NCI-H526 (cell line): ENCODE measurements around the gene SOX21.

ENCODE experiments used
- DNase-seq, 2 experiments: peaks; one replicate each; lab custom pipeline; 2025; lab: John Stamatoyannopoulos, UW

The SOX21 gene

DNA sequence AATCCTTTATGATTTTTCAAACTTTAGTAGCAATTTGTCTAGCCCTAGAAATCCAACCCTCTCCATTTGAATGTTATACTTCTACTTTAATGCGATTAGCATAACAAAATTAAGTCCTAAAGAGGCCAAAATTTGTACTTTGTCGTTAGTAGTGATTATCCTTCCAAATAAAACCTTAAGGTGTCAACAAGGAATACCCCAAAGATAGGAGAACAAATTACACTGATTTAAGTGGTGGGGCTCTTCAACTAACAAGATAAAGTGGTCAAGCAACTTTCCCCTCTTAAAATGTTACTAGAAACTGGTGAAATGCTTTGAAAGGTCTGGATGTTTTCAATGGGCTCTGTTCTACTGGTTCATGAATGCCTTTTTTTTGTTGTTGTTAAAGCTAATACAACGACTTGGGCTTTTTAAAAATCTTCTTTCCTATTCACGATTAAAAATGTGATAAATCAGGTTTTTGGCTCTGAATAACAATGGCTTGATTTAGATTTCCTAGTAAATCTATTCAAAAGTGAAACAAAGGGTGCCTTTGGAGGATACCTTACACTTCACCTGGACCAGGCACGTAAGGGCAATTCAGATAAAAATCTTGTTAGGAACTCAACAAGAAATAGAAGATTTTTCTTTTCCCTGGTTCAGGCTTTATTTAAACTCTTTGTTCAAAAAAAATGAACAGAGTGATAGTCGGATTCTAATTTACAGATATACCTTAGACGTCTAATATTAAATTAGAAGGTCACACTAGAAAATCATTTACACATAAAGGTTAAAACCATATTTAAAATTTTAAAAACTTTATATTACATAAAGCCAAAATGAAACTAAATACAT lies 3.1 kb downstream of the SOX21 start:
- DNase-seq: no peak

DNA sequence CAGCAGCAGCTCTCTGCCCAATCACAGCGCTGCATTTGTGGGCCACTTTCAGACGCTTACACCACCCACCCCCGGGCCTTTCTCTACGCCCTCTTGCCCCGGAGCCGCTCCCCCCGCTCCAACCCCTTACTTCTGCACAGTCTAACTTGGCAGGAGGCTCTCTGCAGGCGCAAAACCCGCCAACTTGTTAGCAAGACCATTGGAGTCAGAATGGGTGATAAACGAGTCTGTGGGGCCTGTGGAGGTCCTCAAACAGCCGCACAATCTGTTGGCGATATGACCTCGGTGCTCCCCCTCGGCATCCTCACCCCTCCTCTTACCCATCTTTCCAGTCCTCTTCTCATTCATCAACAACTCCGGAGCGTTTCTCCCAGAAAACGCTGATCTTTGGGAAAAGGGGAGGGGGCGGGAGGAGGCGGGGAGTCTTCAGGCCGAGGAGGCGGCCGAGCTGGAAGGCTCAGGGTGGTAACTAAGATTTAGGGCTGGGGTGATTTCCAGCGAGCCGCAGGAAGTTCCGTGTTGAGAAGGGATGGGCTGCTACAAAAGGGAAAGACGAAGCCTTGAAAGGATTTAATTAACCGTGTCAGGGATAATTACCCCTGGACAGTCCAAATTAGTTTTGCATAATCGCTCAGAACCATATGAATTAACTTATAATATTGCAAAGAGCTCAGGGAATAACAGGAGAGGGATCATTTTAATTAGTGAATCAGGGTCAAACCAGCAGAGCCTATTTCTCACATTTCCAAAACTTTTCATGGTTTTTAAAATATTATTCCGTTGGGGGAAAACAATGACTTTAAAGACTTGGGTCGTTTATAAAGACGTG lies 4.1 kb downstream of the SOX21 start:
- peak in 1 of 2 experiments; percentile 50 for DNase-seq

- peak in 1 of 2 experiments; percentile 66 for DNase-seq
Observed at GRCh38 chr13:94707400-94708021, 4.8 kb downstream of the SOX21 start.

- no peak for DNase-seq
Observed at GRCh38 chr13:94706843-94707399, 5.4 kb downstream of the SOX21 start.

DNA sequence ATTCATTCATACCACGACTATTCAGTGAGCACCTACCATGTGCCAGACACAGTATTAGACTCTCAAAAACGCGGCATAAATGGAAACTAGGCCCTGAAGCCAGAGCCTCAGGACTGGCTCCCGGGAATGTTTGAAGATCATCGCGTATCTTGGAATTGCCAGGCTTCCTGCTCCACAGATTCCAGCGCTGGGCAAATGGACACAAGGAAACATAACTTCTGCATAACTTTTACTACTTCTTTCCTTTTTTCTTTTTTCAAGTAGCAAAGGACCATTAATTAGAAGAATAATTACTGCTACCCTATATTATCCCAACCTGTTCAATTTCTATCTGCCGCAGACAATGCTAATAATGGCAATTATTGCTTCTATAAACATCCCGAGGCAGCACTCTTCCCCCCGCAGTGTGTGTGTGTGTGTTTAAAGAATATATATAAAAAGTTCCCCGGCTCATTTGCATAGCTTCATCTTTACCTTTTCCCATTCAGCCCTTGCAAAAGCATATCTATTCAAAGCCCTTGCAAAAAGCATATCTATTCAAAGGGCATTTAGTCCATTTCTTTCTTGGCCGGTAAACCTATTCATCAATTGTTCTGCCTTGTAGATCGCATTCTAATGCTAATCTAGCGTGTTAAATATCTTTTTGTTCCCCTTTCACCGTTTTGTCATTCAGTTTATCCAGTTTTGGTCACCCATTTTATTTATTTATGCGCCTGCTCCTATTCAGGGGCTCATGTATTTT lies 6.1 kb downstream of the SOX21 start:
- DNase-seq: peak in 1 of 2 experiments; percentile 27

DNA sequence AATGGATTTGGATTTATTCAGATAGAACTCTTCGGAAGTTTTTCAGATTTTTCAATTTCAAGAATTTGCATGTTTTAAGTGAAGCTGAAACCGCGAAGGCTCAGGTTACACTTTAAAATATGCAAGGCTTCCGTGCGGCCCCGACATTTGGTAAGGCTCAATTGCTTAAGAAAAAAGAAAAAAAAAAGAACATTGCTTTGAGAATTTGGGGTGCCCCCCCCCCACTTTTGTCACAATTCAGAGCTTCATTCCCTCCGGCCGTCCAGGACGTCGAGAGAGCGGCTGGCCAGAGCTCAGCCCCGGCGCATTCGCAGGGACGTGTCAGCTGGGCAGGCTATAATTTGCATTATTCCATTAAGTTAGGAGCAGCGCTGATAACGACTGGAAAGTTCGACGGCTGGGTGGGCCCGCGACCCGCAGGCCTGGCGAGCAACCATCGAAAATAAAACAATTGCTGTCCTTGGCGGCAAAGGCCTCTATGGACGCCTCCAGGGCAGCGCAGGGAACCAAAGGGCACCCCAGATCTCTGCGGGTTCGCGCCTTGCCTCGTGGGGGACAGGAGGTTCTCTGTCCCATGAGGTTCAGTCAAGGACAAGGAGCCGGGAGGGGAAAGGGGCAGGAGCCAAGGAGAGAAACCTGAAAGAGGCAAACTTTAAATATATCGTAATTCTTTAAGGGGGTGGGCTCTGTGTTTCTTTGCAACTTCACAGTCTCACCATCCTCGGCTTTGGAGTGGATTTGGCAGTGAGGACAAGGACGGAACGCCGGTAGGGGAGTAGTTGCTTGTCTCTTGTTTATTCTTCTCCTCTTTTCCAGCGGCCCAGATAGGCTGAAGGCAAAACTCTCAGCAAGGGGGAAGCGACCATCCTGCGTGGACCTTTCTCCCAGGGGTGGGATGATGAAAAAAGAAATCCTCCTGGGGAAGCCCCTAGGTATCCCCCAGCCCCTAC lies 7.0 kb downstream of the SOX21 start:
- peak; percentile 50 to 85 for DNase-seq

DNA sequence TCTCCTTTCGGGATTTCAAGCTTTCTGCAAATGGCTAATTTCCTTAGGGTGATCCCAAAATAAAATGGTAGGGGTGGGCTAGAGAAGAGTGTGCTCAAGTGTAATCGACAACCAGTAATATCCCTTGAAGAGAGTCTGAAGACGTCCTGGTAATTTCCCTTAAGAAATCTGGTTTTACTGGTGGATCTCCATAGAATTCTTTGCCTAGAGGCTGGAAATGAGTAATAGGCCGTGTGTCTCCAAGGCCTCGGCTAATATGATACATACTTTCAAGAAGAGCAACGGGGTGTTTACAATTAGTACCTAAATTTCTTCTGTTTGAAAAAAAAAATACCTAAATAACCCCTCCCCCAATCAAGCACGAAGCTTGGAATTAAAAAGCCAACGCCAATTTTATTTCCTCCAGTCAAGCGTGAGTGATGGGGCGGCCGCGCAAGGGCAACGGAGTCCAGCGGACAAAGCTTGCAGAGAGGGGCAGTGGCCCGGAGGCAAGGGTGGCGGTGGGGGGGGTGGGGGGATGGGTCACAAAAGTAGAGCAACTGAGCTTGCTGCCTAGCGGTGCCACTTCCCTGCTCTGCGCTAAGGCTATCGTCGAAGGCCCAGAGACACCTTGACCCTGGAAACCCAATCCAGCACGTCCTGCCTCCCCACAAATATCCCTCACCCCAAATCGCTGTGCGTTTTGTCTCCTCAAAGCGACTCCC lies 7.8 kb downstream of the SOX21 start:
- DNase-seq: peak in 1 of 2 experiments; percentile 39

- DNase-seq: no peak
Observed at GRCh38 chr13:94703721-94704314, 8.5 kb downstream of the SOX21 start.

- no peak for DNase-seq
Observed at GRCh38 chr13:94703271-94703670, 9.1 kb downstream of the SOX21 start.

GRCh38 chr13:94702181-94703041 lies 9.9 kb downstream of the SOX21 start:
- DNase-seq: no peak

DNA sequence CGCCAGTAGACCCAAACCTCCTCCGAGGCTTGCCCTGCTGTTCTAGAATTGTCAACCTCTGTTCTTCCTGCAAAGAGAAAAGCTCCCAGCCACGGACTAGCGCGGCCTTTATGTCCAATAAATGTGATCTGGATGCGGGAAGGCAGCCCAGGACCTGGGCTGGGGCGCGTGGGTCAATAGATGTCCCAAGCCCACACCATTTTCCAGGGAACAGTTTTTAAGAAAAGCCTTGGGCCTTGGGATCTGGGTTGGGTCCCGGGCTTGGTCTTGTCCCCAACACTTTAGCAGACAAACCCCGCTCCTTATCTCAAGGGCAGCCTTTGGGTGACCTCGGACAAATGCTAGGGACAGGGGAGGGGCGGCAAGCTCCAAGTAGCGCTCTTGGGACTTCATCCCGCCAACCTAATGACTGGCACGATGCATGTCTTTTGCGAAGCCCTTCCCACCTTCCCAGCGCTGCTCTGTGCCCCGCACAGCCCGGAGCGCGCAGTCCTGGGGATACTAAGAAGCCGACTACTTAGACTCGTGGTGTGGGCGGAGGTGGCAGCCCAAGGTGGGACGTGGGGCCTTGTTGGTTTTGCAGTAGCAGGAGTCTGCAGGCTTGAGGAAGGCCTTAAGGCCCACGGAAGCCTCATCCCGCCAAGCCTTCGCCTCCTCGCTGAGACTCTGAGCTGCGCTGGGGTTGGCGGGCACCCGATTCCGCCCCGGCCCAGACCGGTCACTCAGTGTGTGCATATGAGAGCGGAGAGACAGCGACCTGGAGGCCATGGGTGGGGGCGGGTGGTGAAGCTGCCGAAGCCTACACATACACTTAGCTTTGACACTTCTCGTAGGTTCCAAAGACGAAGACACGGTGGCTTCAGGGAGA lies 10.8 kb downstream of the SOX21 start:
- no peak for DNase-seq

GRCh38 chr13:94700536-94700935 lies 11.8 kb downstream of the SOX21 start:
- no peak for DNase-seq

GRCh38 chr13:94700051-94700535 lies 12.3 kb downstream of the SOX21 start:
- no peak for DNase-seq

DNA sequence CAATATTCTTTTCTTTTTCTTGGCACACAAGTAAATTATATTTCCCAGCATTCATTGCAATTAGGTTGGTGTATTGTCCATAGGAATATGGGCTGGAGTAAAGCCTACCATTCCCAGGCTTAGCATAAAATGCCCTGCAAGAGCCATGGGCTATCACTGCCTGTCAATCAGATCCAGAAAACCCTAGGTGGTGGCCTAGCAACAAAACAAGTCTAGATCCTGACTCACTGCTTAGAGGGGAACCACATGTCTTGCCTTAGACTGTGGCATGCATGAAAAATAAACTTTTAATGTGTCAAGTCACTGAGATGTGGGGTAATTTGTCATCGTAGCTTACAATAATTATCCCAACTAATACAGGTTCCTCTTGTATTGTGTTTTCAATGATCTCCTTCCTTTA lies 16.2 kb downstream of the SOX21 start:
- no peak for DNase-seq

GRCh38 chr13:94692030-94692429 lies 20.3 kb downstream of the SOX21 start:
- DNase-seq: no peak

DNA sequence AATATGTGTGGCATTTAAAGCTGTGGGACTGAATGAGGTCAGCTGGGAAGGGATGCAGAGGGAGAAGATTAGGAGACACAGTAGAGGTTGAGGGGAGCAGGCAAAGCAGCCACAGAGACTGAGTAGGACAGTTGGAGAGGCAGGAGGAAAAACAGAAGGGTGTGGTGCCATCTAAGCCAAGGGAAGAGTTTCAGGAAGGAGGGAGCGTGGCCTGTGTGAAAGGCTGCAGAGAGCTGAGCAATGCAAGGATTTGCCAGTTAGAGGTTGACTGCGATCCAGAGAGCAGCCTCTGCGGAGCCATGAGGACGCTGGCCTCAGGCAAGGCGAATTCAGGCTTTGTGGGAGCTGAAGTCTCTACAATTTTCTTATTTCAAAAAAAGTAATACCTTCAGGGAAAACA lies 28.9 kb downstream of the SOX21 start:
- no peak for DNase-seq

GRCh38 chr13:94682229-94682628 lies 30.1 kb downstream of the SOX21 start:
- DNase-seq: peak; percentile 21 to 31
